22Rv1 (cell line): Measurements from ENCODE around the gene CEP131.
A peak's percentile ranks its signal among the peaks of the same experiment; 100 is the strongest.

Experiments
- H3K27ac ChIP-seq: fragments of 450-650 bp; 2 replicates; pipeline ENCODE4 v1.5.1; 2017
- ZFX ChIP-seq: fragments of 450-650 bp; IDR thresholded peaks from 2 replicates; pipeline ENCODE4 v1.6.1; 2017; ENCODE audit warnings: antibody characterized with exemption, borderline replicate concordance
- TF ChIP-seq, protein P1 (sequence below): fragments of 450-650 bp; IDR thresholded peaks from 2 replicates; pipeline ENCODE4 v1.5.1; 2017; ENCODE audit warnings: mild to moderate bottlenecking

Gene CEP131

DNA sequence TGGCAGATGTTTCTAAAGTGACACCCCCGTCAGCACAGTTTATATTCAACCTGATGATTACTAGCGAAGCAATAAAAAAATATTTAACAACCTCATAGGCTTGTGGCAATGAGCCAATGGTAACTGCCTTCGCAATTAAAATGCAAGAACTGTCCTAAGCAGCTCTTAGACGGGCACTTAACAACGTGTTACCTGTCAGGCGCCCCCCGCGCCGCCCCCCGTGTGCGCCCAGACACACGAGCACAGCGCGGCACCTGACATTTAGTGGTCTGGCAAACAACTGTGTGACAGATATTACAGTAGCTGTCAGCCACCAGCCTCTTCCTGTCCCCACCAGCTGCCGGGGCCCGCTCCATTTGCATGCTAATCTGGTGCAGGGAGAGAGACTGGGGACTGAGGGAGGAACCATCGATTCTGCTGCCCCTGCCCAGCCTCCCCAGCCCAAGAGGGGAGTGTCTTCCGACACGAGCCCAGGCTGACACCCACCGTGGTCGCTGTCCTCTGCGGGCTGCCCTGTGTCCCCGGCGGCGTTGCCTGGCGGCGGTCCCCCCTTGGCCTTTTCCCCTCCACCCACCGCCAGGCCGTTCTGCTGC lies 29.0 kb upstream of the CEP131 start:
- TF ChIP-seq ZFX, result no peak
- TF ChIP-seq, protein P1, sequence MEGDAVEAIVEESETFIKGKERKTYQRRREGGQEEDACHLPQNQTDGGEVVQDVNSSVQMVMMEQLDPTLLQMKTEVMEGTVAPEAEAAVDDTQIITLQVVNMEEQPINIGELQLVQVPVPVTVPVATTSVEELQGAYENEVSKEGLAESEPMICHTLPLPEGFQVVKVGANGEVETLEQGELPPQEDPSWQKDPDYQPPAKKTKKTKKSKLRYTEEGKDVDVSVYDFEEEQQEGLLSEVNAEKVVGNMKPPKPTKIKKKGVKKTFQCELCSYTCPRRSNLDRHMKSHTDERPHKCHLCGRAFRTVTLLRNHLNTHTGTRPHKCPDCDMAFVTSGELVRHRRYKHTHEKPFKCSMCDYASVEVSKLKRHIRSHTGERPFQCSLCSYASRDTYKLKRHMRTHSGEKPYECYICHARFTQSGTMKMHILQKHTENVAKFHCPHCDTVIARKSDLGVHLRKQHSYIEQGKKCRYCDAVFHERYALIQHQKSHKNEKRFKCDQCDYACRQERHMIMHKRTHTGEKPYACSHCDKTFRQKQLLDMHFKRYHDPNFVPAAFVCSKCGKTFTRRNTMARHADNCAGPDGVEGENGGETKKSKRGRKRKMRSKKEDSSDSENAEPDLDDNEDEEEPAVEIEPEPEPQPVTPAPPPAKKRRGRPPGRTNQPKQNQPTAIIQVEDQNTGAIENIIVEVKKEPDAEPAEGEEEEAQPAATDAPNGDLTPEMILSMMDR, result no peak
- no peak overlapping the region for H3K27ac ChIP-seq

DNA sequence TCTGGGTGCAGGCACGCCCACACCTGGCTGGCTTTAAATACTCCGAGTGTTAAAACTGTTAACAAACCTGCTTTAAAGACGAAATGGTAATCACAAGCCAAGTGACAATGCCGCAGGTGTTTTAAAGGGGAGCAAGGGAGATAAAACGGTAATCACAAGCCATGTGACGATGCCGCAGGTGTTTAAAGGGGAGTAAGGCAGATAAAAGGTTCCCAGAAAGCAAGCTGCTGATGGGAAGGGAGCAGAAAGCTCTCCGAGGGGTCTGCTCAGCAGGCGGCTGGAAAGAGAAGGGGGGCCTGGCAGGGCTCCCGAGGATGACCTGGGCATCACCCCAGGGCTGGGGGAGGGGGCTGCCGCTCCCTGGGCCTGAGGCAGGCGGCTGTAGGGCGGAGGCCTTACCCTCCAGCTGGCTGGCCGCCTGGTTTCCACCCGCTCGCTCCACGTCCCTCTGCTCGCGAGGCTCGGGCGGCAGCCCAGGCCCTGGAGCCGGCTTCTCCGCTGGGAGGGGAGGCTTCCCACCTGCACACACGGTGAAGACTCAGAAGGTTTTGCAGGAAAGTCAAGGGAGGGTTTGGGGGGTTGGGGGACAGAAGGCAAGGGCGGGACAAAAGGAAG lies 28.4 kb upstream of the CEP131 start:
- no peak overlapping the region for H3K27ac ChIP-seq
- no peak for TF ChIP-seq ZFX
- TF ChIP-seq, protein P1, result no peak

DNA sequence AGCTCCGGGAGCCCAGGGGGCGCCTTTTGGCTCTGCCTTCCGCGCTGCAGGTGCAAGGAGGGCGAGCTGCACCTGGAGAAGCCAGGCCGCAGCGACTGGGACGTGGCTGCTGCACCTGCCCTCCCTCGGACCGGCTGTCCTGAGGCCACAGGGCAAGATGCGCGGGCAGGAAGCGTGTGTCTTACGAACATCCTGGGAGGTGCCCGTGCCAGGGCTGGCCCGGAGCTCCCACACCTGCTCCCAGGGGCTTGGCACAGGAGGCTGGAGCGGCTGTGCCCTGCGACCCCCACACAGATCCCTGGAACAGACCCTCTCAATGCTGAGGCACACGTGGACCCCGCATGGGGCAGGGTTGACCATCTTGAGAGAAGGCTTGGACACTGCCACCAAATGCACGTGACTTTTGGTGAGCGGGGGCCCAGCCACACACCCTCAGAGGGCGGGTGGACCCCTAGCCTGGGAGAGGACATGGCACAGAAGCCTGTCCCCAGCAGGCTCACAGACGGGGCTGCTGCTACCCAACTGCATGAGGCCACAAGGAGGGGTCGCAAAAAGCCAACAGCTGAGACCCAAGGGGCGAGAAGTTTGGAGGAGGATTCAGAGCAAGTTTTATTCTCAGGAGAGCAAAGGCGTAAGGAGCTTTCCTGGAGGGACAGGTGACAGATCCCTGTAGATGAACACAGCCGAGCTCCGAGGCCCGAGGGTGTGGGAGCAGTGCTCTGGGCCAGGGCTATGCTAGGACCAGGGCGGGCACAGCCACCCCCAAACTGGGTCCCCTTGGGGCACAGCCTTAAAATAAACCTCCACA lies 27.7 kb upstream of the CEP131 start:
- no peak for TF ChIP-seq ZFX
- TF ChIP-seq, protein P1, result no peak
- no peak overlapping the region for H3K27ac ChIP-seq

DNA sequence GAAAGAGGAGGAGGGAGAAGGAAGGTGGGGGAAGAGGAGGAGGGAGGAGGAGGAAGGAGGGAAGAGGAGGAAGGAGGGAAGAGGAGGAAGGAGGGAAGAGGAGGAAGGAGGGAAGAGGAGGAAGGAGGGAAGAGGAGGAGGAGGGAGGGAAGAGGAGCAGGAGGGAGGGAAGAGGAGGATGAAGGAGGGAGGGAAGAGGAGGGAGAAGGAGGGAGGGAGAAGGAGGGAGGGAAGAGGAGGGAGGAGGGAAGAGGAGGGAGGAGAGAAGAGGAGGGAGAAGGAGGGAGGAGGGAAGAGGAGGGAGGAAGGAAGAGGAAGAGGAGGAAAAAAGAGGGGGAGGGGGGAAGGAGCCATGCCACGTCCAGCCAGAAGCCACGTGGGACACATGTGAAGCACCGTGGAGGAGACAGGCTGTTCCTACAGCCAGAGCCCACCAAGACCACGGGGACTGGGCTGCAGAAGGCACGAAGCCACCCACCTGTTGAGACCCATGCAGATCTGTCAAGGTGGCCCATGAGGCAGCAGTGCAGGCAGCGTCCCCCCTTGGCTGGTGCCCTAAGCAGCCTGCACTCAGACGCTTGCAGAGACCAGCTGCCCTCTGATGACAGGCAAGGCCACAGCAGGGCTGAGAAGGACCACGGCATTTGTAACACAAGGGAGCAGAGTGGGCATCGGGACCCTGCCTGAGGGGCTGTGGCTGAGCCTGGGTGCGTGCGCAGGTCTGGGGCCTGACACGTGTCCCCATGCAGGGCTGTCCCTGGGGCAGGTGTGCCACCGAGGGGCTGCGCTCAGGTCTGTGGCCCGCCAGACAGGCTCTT lies 26.7 kb upstream of the CEP131 start:
- H3K27ac ChIP-seq, result no peak overlapping the region
- no peak for TF ChIP-seq ZFX

DNA sequence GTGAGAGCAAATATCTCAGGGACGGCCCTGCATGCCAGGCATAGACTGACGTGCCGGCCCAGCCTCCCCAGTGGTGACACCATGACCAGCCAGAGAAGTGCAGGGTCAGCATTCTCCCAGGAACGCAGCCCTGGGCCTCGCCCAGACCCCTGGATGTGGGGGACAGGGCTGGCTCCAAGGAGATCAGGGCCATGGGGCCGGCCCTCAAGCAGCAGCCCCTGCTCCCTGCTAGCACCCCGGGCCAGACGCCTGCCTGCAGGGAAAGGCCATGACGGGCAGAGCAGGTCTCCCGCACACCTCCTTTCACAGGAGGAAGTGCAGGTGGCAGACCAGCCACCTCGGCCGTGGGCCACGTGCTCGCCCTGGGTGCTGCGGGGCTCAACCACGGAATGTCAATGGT lies 25.9 kb upstream of the CEP131 start:
- 0 out of 2 replicates have a peak overlapping the region, but pooled peaks have one; percentile 15 for H3K27ac ChIP-seq
- no peak for TF ChIP-seq ZFX
- TF ChIP-seq, protein P1, result no peak

DNA sequence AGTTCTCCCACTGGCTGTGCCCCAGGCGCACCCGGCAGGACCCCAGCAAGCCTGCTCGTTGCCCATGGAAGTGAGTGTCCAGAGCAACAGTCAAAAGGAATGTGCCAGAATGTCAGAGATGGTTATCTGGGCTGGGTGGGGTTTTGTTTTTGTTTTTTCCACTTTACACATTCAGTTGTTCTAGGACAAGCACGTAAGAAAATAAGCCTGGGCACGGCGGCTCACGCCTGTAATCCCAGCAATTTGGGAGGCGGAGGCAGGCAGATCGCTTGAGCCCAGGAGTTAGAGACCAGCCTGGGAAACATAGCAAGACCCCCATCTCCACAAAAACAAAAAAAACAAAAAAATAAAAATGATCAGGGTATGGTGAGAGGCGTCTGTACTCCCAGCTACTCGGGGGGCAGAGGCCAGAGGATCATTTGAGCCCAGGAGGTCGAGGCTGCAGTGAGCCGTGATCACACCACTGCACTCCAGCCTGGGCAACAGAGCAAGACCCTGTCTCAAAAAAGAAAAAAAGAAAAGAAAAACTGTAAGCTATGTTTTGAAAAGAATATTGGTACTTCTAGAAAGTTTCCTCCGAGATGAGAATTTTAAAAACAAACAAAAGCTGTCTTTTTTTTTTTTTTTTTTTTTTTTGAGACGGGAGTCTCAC lies 24.7 kb upstream of the CEP131 start:
- H3K27ac ChIP-seq, result no peak overlapping the region
- no peak for TF ChIP-seq ZFX
- TF ChIP-seq, protein P1, result no peak
